ENCODE results near the gene THAP2. TPM values are rescaled to one million over a fixed set of nuclear protein-coding genes. Genes with fewer than 3 reads are reported as not detected.

The THAP2 gene
- total RNA-seq (10 to 100 TPM in 1 of 2 donors, 1 to 10 TPM in 1; 7.7 to 13.4 TPM), polyA plus RNA-seq (ENCODE audit: insufficient read depth, low read depth, low replicate concordance) (25.8 TPM)
- long read RNA-seq, donor 1, full-length matches to known transcripts = 6 of 6 reads
- long read RNA-seq, donor 1, partial matches to known transcripts = 0 of 6 reads
- long read RNA-seq, donor 1, other reads (novel, unspliced or antisense) = 0 of 6 reads
- long read RNA-seq, donor 2, full-length matches to known transcripts = 5 of 5 reads
- long read RNA-seq, donor 2, partial matches to known transcripts = 0 of 5 reads
- long read RNA-seq, donor 2, other reads (novel, unspliced or antisense) = 0 of 5 reads

GRCh38 chr12:71663561-71664410 is at the start of gene THAP2, which contains the start of gene ZFC3H1:
THAP2 (plus strand) TSS chr12:71664301; CDS start chr12:71664510, 209 bp downstream.
ZFC3H1 (minus strand) TSS chr12:71663848; CDS start chr12:71663610, 238 bp downstream.
- TF ChIP-seq POLR2A (IDR thresholded peaks at IDR 0.05) (peak; percentile 66), CTCF (IDR thresholded peaks at IDR 0.05) (peak in 1 of 3 experiments; percentile 10)
- WGBS, 2 donors = 1% methylated on average over 46 to 57 of the region's 57 CpGs
- H3K36me3 ChIP-seq (ENCODE audit: low read depth, missing control alignments) = no peaks in the 10 kb centered on the region

GRCh38 chr12:71621938-71622337 is 42.2 kb upstream of the THAP2 start:
- no peaks in the 10 kb centered on the region for H3K27me3 ChIP-seq
- H3K36me3 ChIP-seq (ENCODE audit: low read depth, missing control alignments) = no peaks in the 10 kb centered on the region
- H3K27ac ChIP-seq = no peak overlapping the region
- intact Hi-C loops (cut with DNase I; ENCODE audit: low total_unique reads) = no loop called here
- no peak overlapping the region for H3K4me3 ChIP-seq
- no peak for DNase-seq
- H3K4me1 ChIP-seq = peaks cover 8% of the 10 kb centered on the region
- TF ChIP-seq CTCF (IDR thresholded peaks at IDR 0.05) = no peak
- TF ChIP-seq POLR2A (IDR thresholded peaks at IDR 0.05) = no peak
- WGBS, 2 donors = 94 to 98% methylated on average over 1 of the region's 1 CpG
- H3K9me3 ChIP-seq = no peaks in the 10 kb centered on the region

More at GRCh38 chr12:71663561-71664410, at the start of gene THAP2, which contains the start of gene ZFC3H1:
- no peaks in the 10 kb centered on the region for H3K9me3 ChIP-seq
- H3K4me1 ChIP-seq = peaks cover 11% of the 10 kb centered on the region
- DNase-seq = peak; percentile 98
- no peaks in the 10 kb centered on the region for H3K27me3 ChIP-seq
- intact Hi-C loops (cut with DNase I; ENCODE audit: low total_unique reads) = no loop called here
- H3K4me3 ChIP-seq = peak within 1 kb of the TSS; percentile 88 to 95
- peak within 1 kb of the TSS; percentile 95 to 97 for H3K27ac ChIP-seq

- no peak for DNase-seq
- intact Hi-C loops (cut with DNase I; ENCODE audit: low total_unique reads) = no loop called here
- no peaks in the 10 kb centered on the region for H3K27me3 ChIP-seq
- peaks cover 11% of the 10 kb centered on the region for H3K4me1 ChIP-seq
- H3K36me3 ChIP-seq (ENCODE audit: low read depth, missing control alignments) = no peaks in the 10 kb centered on the region
- H3K4me3 ChIP-seq = no peak overlapping the region
- H3K9me3 ChIP-seq = no peaks in the 10 kb centered on the region
- 85 to 86% methylated on average over 2 of the region's 2 CpGs for WGBS, 2 donors
- no peak overlapping the region for H3K27ac ChIP-seq
- no peak for TF ChIP-seq POLR2A (IDR thresholded peaks at IDR 0.05)
- TF ChIP-seq CTCF (IDR thresholded peaks at IDR 0.05) = no peak
These were observed 38.6 kb upstream of the THAP2 start for GRCh38 chr12:71625476-71625875.

- intact Hi-C loops (cut with DNase I; ENCODE audit: low total_unique reads) = no loop called here
- Histone ChIP-seq H3K9me3 (no peaks in the 10 kb centered on the region), H3K36me3 (ENCODE audit: low read depth, missing control alignments) (no peaks in the 10 kb centered on the region), H3K27ac (peak overlapping the region in 1 of 2 donors; percentile 51), H3K4me3 (no peak overlapping the region), H3K27me3 (no peaks in the 10 kb centered on the region), H3K4me1 (peaks cover 11% of the 10 kb centered on the region)
- 31 to 59% methylated on average over 5 of the region's 5 CpGs for WGBS, 2 donors
- TF ChIP-seq POLR2A (IDR thresholded peaks at IDR 0.05) = no peak
- TF ChIP-seq CTCF (IDR thresholded peaks at IDR 0.05) = no peak
- no peak for DNase-seq
These were observed 38.0 kb upstream of the THAP2 start for GRCh38 chr12:71626098-71626497.

Measured in testis (tissue), 5 donors.